ENCODE data around the gene RAE1. TPM values are rescaled to one million over a fixed set of nuclear protein-coding genes. Genes with fewer than 3 reads are reported as not detected.
"Not testable (repeated sequence)": the region's sequence is repeated elsewhere in the genome, so short reads cannot be mapped to it uniquely, and the experiment has no call there.

Gene RAE1
- polyA plus RNA-seq, 1 donor, result 66.4 TPM

DNA sequence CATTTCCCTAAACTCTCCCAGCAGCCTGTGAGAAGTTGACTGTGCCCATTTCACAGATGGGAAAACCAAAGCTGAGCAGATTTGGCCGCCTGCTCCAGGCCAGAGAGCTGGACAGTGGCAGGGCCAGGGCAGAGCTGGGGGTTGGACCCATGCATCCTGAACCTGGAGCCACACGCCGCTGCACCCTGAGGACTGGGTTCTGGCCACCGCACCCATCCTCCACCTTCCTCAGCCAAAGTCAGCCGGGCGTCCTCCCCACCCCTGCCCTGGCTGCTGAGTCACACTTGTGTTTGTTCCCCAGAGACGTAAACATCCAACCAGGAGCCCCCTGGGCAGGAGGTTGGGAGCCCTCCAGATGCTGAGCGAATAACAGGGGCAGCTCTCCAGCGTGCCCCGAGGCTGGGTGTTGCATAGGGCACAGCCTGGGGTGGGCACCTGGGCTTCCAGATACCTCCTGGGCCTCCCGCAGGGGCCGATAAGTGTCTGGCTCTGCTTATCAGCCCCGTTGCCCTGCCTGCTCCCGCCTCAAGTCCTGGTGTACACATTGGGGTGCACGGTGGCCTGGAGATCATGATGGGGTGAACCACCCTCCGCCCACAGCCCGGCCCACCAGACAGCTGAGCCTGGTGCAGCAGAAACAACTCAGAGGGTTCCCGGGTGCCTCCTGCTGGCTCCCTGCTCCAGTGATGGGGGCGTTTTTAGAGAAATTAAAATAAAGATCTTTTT lies 64.0 kb downstream of the RAE1 start:
- DNase-seq, result no peak

DNA sequence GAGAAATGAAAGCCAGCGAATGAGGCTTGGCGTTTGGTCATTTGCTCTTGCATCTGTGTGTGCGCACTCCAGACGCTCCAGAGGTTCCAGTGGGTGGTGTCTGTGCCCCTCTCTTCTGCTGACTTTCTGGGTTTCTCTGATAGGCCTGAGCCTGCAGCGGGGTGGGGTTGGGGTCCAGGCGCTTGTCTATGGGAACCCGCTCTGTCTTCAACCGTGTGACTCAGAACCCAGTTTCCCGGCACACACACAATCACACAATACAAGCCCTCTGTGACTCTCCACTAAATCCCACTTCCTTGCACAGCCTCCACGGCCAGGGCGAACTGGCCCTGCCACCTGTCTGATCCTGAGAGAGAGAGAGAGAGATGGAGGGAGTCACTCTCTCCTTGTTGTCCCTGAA lies 64.7 kb downstream of the RAE1 start:
- DNase-seq, result no peak

DNA sequence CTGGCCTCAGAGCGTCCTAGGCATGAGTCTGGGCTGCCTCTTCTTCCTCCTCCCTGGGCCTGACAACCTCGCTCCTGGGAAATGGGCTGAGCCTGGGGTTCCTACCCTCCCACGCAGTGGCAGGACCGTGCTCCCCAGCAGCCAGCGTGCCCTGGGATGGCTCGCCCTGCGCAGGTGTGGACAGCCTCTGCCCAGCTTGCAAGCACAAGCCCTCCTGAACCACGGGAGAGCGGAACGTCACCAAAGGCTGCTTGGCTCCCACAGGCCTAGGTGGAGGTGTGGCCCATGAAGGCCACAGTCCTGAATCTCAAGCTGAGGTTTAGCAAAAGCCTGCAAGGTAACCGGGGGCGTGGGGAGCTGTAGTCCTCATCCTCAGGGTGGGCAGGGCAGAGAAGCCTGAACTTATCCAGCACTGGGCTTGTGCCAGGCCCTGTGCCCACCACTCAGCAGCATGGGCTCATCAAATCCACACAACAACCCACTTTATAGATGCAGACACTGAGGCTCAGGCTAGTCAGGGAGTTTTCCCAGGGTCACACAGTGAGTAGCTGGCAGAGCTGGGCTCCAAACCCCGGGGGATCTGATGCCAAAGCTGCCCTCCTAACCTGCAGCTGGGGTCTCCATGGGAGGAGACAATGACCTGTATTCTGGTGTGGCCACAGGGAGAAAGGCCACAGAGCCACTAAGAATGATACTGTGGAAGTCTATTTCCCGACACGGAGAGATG lies 65.4 kb downstream of the RAE1 start:
- DNase-seq, result no peak

DNA sequence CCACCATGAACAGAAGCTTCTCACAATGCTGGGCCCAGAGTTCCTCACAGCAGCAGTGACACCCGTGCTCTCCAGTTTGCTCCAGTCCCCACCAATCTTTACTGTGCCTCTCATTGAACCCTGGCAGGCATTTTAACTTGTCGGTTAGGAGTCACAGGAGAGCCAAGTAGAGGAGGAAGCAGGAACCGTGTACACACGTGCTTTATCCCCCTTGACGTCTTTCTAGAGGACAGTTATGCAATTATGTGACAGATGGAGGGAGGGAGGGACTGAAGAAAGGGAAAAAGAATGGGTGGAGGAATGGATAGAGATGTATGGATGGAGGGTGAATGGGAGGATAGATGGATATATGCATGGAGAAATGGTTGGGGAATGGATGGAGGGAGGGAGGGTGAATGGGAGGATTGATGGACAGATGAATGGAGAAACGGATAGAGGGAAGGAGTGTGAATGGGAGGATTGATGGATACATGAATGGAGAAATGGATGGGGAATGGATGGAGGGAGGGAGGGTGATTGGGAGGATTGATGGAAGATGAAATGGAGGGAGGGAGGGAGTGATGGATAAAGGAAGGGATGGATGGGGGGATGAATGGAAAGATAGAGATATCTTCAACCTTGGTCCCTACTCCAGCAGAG lies 66.1 kb downstream of the RAE1 start:
- no peak for DNase-seq

DNA sequence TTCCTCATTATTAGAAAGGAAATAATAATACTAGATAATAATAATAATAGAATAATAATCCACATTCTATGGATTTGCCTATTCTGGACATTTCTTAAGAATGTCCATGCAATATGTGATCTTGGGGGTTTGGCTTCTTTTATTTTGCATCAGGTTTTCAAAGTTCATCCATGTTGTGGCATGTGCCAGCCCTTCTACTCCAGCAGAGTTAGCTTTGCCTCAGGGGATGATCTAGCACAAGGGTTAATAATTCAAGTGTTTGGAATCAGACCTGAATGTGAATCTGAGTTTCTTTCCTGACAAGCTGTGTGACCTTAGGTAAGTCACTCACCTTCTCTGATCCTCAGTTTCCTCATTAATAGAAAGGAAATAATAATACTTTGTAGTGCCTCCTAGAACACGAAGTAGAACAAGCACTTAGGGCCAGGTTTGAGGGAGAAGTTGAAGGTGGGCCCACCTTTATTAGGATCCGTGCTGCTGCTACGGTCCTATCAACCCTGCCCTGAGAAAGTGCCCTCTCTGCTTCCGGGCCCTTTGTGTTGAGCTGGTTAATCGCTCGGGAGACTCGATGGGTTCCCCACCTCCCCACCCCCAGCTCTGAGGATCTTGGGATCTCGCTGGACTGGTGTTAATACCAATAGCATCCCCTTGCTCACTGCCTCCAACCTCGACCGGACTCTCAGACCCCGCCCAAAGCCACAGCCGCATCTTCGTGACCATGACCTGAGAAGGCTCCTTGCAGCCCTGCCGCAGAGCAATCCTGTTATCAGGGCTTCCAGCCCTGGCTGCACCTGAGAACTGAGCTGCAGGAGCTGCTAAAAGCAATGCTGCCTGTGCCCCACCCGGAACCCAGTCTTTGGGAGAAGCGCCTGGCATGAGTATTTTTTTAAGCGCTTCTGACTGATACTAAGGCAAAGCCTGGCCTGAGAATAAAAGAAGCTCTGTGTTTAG lies 67.0 kb downstream of the RAE1 start:
- no peak for DNase-seq

DNA sequence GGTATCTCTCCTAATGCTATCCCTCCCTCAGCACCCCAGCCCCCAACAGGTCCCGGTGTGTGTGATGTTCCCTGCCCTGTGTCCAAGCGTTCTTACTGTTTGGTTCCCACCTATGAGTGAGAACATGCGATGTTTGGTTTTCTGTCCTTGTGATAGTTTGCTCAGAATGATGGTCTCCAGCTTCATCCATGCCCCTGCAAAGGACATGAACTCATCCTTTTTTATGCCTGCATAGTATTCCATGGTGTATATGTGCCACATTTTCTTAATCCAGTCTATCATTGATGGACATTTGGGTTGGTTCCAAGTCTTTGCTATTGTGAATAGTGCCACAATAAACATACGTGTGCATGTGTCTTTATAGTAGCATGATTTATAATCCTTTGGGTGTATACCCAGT lies 68.4 kb downstream of the RAE1 start:
- DNase-seq, result not testable (repeated sequence)

DNA sequence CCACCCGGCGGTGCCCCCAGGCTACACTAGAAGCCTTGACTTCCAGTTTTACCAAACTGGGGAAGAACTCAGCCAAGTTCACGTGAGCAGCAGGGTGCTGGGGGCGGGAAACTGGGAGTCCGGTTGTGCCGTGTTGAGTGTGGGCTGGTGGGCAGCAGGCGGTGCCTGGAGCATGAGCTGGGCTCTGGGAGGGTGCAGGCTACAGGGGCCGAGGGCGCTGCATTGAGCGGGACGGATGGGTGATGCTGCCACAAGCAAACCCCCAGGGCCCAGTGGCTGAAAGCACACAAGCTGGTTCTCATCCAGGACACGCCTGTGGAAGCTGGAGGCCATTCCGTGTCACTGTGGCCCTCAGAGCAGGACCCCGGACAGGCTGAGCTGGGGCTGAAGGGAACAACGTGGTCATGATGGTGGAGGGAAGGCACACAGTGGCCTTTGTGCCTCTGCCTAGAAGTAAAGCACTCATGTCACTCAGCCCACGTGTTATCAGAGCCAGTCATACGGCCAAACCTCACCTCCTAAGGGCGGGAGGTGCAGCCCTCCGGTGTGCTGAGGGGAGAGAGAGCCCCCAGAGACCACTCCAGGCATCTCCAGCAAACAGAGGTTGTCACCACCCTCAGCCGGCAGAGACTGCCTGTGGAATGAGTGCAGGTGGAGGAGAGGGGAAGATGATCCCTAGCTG lies 69.7 kb downstream of the RAE1 start:
- DNase-seq, result no peak

DNA sequence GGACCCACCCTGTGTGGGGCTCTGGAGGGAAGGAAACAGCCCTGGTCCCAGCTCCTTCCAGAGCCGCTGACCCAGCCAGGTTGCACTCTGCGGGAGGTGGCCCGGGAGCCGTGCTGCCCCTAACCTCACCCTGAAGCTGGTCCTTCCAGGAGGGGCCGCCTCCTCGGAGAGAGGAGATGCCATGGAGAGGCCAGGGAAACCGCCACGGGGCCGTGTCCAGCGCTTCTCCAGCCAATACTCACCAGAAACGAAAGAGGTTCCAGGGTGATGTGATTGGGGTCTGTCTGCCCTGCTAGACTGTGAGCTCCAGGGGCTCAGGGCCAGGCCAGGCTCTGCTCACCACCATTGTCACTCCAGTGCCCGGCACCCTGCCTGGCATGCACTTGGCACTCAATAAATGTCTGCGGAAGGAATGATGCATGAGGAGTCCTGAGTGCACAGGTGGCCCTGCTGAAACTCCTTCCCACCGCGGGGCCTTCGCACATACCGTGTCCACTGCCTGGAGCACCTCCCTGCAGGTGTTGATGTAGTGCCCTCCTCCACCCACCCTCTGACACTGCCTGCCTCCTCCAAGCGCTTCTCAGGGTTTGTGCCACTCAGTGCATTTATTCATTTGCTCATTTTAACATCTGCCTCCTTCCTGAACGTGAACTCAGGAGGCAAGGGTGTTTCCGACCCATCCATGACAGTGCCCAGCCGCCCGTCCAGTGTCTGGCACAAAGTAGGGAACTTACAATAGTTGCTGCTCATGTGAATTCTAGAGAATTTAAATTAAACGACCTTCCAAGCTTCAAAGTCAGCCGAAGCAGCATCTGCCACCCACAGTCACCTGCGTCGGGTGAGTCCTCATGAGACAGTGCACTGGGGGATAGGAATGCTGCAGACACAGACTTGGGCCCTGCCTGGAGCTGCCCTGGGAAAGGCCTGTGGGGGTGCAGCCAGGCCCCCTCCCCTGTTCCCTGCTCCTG lies 70.5 kb downstream of the RAE1 start:
- no peak for DNase-seq

DNA sequence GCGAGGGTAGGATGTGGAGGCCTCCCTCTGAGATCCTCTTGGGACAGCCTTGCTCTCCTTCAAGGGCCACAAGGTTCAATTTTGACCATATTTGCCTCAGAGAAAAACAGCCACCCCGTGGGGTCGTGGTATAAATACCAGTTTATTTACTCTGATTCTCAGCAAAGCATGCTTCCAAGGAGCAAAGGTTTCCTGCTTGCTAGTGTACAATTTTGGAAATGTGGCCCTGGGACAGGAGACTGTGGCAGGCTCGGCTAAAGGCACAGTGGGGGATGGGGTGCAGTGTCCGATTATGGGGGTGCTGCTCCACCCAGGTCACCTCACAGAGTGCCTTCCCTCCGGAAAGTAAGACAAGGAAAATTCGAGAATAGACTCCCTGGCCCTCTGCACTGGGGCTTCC lies 71.2 kb downstream of the RAE1 start:
- no peak for DNase-seq

DNA sequence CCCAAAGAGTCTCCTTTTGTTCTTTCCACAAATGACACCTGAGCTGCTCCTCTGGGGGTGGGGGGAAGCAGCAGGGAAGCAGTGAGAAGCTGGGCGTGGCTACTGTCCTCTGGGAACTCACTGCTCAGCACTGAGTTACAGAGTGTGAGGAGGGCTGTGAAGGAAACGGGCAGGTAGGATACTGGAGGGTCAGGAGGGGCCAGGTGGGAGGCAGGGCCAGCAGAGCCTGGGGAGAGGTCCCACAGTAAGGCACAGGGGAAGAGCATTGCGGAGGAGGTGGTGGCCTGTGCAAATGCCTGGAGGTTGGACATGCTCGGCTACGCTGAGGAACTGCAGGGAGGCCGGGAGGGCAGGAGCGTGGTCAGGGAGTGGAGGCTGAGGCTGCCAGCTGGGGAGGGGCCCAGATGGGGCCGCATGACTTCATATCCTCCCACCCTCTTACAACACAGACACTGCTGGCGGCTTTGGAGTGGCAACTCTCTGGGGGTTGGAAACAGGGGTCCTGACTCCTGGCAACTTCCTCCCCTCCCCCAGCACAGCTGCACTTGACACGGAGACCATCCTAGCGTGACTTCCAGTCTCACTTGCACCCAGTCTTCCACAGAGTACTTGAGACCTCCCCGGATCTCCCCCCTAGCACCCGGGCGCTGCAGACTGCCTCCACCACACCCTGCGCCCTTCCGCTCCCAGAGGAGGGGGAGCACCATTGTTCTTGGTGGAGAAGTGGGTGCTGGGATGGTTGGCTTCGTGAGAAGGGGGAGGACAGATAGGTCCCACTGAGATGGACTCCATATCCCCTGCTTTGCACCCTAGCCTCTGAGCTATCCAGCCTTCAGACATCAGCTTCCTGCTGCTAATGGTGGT lies 74.3 kb downstream of the RAE1 start:
- DNase-seq, result no peak

DNA sequence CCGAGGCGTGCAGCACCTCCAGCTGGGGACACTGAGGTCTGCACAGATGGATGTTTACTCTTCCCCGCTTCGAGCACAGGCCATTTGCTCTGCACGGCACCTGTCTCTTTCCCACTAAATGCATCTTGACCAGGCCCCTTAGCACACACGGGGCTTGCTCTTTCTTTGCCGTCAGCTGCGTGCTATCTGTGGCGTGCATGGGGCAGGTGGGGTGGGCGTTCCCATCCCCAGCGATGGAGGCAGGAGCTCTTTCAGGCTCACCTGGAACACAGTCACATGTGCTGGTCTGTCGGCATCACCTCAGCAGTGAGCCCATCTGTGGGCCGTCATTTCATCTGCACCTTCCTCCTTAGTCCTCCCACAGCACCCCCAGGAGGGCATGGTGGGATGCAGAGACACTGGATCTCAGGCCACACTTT lies 75.2 kb downstream of the RAE1 start:
- no peak for DNase-seq

DNA sequence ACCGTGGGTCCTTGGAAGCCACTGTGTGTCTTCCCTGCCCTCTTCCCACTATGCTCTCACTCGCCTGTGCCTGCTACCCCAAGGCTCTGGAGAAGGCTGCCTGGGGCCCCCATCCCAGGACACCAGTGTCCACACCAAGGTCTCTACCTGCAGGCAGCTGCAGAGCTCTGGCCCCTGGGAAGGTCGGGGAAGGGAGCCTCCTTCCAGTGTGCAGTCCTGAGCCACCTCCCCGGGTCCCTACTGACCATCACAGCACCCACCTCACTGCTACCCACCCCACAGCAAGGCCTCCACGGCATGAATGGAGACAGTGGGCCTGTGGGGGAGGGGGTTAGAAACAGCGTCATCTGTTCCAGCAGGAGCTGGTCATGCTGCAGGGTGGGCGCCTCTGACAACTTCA lies 75.8 kb downstream of the RAE1 start:
- no peak for DNase-seq

DNA sequence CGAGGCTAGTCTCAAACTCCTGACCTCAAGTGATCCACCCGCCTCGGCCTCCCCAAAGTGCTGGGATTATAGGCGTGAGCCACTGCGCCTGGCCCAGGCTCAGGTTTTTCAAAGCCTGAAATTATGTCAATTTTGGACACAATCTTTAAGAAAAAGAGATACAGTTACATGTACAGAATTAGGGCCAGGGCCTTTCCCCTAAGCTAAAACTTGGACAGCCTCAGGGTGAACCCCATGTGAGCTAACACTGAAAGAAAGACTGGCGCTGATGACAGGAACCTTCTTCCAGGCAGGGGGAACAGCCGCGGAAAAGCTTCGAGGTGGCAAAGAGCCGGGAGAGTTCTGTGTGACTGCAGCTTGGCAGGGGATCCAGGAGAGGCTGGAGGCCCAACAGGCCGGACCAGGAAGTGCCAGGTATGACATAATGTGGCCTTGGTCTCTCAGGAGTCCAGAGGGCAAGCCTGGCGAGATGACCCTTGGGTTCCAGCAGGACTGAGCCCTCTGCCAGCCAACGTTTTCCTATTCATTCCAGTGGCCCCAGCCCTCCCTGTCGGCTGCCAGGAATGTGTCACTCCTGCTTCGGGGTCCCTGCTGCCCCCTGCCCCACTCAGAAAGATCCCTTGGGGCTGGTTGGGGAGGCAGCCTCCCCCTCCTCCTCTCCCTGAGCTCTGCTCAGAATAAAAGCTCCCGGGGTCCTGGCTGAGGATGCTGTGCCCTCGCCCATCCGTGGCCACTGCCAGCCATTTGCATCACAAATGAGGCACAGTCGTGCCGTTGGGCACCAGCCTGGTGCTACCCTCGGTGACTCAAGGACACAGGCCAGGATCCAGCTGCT lies 77.5 kb downstream of the RAE1 start:
- DNase-seq, result no peak

Other genes with a start within 250 kb of the RAE1 start
- 62.4 TPM for gene BMP7, start 84.6 kb upstream of the RAE1 start, polyA plus RNA-seq (ENCODE audit: insufficient read length)
- not detected for gene SPO11, start 21.5 kb upstream of the RAE1 start, polyA plus RNA-seq (ENCODE audit: insufficient read length)
- gene RBM38, start 40.1 kb downstream of the RAE1 start, polyA plus RNA-seq (ENCODE audit: insufficient read length), result 22.8 TPM
- 2.8 TPM for gene CTCFL, start 173.9 kb downstream of the RAE1 start, polyA plus RNA-seq (ENCODE audit: insufficient read length)
- 17.2 TPM for gene PCK1, start 209.9 kb downstream of the RAE1 start, polyA plus RNA-seq (ENCODE audit: insufficient read length)